HG03378 (cell line): ENCODE results near the gene VLDLR.

Experiments used
- ATAC-seq: cut with Tn5 transposase; IDR thresholded peaks from one replicate; pipeline ENCODE4 v1.9.1; 2021; ENCODE audit warnings: mild to moderate bottlenecking, moderate library complexity; ENCODE audit not compliant: unreplicated experiment

Gene VLDLR

DNA sequence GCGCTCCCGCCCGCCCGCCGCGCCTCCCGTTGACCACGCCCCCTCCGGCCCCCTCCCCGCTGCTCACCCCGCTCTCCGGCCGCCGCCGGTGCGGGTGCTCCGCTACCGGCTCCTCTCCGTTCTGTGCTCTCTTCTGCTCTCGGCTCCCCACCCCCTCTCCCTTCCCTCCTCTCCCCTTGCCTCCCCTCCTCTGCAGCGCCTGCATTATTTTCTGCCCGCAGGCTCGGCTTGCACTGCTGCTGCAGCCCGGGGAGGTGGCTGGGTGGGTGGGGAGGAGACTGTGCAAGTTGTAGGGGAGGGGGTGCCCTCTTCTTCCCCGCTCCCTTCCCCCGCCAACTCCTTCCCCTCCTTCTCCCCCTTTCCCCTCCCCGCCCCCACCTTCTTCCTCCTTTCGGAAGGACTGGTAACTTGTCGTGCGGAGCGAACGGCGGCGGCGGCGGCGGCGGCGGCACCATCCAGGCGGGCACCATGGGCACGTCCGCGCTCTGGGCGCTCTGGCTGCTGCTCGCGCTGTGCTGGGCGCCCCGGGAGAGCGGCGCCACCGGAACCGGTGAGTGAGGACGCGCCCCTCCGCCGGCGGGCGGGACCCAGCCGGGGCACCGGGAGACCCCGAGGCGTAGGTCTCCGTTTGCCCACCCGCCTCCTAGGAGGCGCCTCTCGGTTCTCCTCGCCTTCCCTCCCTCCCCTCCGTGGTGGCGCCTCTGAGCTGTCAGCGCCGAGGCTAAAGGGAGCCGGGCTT is at the start of gene VLDLR:
Gene VLDLR (plus strand): TSS at position 66 of the 739 bp plus-strand sequence. CDS start 403 bp downstream, at position 469.
- ATAC-seq, result peak; percentile 4

DNA sequence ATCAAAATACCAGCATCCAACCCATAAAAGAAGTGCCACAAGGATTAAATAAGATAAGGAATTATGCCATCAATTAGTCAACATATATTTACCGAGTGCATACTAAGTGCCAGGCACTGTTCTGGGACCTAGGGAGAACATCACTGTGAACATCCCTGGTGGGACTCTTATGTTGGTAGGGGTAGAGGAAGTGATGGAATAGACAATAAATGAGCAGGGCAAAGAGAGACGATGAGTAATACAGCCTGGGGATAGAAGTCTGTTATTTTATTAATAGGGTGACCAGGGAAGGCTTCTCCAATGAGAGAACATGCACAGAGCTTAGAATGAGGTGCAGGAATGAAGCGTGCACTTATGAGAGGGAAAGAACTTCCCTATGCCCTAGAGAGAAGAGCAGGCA is 47.4 kb upstream of the VLDLR start:
- no peak for ATAC-seq

DNA sequence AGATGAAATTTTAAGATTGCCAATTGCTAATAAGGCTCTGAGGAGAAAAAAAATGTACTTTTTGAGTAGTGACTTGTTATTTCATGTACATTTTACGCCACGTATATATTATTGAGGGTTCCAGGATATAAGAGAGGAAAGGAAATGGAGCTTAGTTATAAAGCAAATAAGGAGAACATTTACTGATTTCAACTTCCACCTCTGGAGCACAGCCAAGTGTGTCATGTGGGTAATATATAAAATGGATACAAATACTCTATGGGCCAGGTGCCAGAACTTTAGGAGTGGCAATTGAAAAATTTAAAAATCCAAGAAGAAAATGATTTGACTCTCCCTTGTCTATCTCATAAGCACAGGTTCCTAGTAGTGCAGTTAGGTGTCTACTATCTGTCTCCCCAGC is 45.0 kb upstream of the VLDLR start:
- no peak for ATAC-seq

DNA sequence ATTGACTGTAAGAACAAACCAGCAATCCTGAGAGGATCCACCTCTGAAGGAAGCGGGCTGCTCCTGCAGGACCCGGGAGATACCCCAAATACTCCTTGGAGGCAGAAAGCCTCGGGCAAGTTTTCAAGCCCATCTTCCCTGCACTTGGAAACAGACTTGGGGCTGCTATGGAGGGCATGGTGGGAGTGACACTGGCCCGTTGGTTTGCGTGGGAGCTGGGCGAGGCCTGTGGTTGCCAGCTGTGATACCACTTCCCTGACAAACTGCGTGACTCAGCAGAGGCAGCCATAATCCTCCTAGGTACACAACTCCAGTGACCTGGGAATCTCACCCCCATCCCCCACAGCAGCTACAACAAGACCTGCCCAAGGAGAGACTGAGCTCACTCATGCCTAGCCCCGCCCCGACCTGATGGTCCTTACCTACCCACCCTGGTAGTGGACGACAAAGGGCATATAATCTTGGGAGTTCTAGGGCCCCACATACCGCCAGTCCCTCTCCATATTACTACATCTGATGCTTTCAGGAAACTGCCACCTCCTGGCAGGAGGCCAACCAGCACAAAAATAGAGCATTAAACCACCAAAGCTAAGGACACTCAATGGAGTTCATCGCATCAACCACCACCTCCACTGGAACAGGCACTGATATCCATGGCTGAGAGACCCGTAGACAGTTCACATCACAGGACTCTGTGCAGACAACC is 38.1 kb upstream of the VLDLR start:
- ATAC-seq, result no peak

DNA sequence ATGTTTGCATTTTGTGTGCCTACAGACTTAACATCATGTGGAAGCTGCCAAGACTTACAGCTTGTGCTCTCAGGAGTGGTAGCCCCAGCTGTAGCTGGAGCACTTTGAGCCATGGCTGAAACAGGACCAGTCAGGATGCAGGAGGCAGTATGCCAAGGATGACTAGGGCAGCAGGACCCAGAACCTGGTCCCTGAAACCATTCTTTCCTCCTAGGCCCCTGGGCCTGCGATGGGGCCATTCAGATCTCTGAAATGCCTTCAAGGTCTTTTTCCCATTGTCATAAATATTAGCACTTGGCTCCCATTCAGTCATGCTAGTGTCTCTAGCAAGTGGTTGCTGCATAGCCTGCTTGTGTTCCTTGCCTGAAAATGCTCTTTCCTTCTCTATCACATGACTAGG is 29.6 kb upstream of the VLDLR start:
- no peak for ATAC-seq

DNA sequence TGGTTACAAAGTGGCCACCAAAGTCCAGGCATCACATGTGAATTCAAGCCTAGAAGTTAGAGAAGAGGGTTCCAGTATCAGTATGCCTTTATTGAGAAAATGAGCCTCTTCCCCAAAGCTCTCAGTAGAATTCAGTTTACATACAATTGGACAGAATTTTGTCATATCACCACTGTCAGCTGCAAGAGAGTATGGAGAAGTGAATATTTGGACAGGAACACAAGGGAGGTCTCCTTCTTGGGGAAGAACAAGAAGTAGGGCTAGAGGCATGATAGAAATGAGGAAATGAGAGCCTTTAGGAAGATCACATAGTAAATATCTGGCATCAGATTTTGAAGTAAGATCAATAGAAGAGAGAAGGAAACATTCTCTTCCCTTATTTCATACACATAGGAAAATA is 27.8 kb upstream of the VLDLR start:
- no peak for ATAC-seq

DNA sequence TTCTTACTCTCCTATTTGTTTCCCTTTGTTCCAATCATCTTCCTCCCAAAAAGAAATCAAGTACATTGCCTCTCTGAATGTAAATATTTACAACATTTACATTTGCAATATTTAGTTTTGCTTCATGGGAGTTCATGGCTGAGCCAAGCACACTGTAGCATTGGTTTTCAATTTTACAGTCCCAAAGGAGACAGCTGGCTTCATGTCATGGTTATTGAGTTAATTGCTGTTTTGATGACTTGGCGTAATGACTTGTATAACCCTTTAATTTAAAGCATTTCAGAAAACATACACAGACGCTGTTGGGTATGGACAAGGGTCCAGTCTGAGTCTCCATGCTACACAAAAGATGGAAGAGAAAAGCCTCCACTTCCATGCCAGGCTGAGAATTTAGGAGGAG is 25.6 kb upstream of the VLDLR start:
- no peak for ATAC-seq

DNA sequence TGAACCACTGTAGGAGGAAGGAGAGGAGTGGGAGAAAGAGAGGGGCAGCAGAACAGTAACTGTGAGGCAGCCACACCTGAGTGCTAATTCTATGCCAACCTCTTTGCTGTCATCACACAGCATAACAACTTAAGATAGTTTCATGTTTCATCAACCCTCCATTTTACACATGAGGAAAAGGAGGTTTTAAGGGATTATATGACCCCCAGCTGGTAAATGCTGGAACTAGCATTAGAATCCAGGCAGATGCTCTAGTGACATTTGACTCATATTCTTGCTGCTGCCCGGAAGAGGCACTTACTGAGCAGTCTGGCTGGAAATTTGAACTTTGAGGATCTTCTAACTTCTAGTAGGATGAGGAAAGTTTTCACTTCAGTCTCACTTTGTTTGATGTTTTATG is 24.1 kb upstream of the VLDLR start:
- no peak for ATAC-seq

DNA sequence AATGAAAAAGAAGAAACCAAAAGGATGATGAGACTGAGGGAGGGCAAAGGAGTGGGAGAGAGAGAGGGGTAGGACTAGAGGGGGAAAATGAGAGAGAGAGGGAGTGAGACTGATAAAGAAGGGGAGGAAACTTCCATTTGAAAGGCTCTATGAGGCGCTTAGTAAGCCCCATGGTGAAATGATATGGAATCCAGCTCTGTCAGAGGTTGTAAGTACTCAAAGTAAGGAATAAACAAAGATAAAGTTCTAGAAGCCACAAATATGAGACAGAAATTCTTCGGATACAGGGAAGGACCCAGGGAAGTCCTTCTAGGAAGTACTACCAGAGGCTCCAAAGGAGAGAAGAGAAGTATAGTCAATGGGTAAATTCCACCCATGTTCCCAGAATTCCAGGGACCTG is 21.7 kb upstream of the VLDLR start:
- no peak for ATAC-seq

DNA sequence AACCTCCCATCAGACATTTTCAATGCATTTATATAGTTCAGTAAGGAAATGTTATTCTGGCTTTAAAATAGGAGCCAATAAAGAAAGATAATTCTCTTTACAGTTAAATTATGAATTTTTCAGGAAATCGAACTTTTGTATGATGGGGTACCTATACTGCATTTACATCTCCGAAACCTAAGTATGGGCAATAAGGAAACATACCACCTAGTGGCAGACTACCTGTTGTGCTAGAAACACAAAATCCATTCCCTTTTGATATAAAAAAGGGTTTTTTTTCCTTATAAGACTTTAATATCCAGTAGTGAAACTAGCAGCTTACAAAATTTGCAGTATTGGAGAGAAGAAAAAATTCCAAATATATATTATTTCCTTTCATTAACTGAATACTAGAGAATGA is 21.3 kb upstream of the VLDLR start:
- no peak for ATAC-seq

DNA sequence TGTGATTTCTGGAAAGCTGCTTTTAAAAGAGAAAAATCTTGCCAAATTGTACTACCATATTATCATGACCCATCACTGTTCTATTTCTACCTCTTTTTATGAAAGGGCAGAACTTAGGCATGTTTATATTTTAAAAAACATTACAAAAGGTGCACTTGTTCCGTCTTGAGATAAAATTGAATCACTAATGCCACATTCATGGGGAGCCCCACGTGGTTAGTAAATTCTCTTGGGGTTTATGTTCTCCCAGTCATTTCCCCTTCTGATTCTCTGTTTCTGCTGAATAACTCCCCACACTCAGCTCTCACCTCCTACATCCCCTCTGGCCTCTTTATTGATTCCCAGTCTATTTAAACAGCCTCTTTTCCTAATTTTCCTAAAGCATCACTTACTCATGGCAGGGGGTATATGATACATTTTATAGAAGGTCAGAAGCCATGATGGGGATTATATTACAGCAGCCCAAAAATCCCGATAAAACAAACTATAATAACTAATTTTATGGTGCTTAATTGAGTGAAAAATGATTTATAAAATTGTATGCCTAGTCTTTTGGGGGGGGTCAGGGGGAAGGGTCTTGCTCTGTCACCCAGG is 19.7 kb upstream of the VLDLR start:
- peak; percentile 41 for ATAC-seq

DNA sequence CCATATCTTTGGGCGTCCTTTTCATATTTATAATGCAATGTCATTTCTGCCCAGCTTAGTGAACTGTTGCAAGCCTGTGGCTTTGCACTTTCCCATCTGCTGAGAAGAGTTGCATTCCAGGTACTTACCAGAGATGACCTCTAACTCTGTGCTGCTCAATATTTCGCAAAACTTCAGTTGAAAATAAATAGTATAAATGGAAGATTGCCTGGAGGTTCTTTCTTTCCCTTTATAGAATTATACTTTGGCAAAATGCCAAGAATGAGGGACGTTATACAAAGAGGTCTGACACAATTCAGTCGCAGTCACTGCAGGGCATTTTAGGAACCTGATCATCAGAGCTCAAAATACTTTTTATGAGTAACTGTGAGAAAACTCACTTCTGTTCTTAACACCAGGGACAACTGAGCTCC is 18.9 kb upstream of the VLDLR start:
- peak; percentile 72 for ATAC-seq

DNA sequence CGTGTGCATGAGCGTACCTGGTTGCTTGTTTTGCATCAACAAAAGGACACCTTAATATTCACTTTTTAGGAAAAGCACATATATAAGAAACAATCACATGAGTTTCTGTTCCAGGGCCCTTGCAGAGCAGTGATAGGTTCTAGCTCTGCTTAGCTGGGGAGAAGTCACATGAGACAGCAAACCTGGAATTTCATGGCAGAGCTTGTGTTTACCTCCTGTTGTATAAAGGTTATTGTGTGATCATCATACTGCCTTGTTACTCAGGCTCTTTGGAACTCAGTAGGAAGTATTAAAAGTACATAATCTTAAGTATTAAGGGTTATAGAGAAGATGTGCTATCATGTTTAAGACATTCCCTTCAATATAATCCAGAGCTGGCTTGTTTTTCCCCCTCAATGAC is 18.0 kb upstream of the VLDLR start:
- ATAC-seq, result no peak

DNA sequence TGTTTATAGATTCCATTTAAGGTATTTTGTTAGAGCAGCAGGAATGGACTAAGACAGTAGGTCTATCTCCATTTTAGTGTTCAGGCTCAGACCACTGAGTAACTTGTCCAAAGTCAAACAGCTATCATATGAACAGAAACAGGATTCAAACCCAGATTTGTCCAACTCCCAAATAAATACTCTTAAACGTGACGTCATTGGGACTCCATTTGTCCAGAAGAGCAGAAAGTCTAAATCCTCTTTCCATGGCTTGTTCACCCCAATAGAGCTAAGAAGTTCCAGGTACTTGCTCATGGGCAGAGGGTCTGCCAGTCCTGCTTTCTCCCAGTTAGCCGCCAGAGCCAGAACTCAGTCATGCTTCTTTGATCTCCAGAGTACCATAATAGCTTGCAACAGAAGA is 16.3 kb upstream of the VLDLR start:
- ATAC-seq, result no peak

DNA sequence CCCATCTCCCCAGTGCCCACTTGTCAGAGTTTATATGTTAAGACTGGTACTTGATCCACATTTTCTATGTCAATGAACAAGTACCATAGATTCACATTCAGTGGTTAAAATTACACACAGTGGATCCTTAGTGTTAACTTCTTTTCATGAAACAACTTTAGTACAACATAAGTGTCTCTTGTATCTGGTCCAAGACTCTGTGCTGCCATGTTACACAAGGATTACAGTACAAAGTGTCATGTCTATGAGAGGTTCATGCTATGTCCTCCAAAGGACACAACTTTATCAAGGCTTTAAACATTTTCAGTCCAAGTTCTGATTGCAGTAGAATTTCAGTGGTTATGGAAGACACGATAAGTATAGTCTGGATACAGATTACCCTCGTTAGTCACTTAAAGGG is 13.3 kb upstream of the VLDLR start:
- no peak for ATAC-seq

DNA sequence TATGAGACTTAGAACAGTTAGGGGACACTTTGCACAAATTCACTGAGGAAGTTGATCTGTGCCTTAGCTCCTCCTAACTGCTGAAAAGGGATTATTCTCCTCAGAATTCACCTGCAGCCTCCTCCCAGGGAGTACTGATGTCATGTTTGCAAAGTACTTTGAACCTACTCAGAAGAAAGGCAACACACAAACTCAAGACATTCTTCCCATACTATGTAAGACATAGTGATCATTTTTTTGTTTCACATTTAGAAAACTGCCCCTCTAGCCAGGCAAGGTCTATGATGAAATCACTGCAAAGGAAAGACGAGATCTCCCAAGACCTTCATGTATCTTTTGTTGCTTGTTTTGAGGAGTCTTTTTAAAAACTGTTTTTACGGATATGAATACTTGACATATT is 10.6 kb upstream of the VLDLR start:
- no peak for ATAC-seq

DNA sequence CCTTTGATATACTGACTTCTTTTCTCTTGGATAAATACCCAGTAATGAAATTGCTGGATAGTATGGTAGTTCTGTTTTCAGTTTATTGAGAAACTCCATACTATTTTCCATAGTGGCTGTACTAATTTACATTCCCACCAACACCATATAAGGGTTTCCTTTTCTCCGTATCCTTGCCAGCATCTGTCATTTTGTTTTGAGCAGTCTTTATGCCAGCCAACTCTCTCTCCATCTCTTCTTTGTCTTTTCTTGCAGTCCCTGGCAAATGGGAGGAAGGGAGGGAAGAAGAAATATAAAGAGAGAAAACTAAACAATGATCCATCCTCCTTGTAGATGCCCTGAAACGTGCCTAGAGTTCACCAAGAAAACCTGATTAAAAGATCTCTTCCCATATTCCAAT is 9.6 kb upstream of the VLDLR start:
- no peak for ATAC-seq

DNA sequence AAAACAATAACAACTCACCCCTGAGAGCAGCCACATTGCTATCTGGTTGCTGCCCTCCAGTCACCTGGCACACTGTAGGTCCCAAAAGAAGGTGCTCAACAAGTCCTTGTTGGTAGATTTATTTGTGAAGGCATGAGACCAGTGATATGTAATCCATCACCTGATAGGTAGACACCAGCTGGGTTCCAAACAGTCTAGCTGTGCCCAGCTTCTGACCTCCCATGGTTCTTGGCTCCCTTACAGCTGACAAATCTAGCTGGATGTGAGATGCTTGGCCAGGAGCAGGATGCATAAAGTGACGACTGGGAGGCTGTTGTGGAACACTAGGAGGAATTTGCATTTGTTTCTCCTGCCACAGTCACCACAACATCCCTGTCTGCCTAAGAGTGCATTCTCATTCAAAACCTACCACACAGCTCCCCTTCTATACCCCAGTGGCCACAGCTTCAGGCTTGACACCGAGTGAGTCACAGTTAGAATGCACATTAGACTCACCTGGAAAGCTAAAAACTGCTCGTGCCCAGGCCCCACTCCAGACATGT is 7.8 kb upstream of the VLDLR start:
- ATAC-seq, result no peak

DNA sequence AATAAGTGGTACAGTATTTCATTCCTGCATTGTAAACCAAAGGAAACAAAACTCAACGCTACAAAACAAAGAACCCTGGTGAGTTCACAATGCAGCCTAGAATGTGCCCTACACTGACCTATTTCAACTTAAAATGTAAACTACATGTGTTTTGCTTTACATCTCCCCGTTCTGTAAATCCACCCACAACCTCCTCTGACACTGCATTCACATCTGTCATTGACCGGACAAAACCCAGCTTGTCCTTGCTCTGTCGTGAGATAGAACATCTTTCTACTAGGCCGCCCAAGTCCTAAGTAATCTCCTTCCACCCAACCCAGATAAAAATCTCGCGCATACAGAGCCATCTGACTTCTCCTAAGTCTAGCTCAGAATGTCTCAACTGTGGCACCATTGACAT is 6.1 kb upstream of the VLDLR start:
- no peak for ATAC-seq

DNA sequence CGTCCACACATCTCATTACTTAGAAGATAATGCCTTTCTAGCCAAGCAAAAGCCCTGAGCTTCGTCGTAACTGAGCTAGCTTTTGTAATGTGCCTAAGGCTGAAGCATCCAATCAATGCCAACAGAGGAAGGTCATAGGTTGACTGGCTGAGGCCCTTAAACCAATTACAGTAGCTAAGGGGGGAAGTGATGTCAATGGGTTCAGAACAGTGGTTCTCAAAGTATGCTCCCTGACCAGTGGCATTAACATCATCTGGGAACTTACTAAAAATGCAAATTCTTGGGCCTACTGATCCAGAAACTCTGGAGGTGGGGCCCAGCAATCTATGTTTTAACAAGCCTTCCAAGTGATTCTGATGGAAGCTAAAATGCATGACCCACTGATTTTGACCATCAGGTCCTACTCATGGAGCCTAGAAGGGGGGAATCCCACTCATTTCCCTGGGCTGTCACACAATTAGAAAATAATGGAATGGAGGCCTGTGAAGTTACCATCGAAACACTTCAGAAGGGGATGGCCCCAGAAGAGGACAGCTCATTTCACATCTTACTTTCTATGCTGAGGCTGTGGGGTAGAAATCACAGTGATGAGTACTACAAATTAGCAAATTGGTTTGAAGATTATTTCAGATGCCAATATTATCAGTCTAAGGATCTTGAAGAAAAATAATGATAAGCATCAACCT is 4.8 kb upstream of the VLDLR start:
- ATAC-seq, result peak; percentile 41

DNA sequence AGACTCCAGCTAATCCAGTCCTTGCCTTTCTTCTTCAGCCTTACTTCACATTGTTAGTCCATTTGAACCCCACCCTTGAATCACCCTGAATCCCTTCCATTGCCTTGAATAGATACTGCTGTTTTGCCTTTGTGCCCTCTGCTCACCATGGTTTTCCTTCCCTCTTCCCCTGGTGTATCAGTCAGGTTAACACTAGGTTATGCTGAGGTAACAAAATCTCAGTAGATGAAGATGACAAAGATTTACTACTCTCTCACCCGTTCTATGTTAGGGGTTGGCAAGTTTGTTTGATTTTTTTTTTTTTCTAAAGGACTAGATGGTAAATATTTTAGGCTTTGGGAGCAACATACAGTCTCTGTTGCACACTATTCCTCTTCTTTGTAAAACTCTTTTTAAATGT is 3.3 kb upstream of the VLDLR start:
- no peak for ATAC-seq
